H1 (cell line): ENCODE measurements around the gene EVC2. TPM values are rescaled to one million over a fixed set of nuclear protein-coding genes. Genes with fewer than 3 reads are reported as not detected.

Experiments used
- CTCF ChIA-PET: fragments of 300-600 bp; sonication (Branson Sonifier 250); formaldehyde crosslinking; loops from one replicate; lab custom pipeline; 2021; ENCODE audit not compliant: partially characterized antibody; lab: Charles Lee
- POLR2A ChIA-PET: fragments of 300-600 bp; sonication (Branson Sonifier 250); formaldehyde crosslinking; loops from one replicate; lab custom pipeline; 2021; ENCODE audit warnings: inconsistent platforms; ENCODE audit not compliant: partially characterized antibody; lab: Charles Lee
- DNase-seq, 2 experiments: peaks; one replicate each; pipeline versions ENCODE4 v3.0.0 to v3.0.0-alpha.2; 2010 to 2022; ENCODE audit warnings: low spot score in 2 of 2, low read depth in 1 of 2, mixed read lengths in 1 of 2
- FAIRE-seq: peaks from 2 replicates; lab custom pipeline; 2011; peaks lifted over from hg19 to GRCh38; lab: Jason Lieb, UNC
- H2AFZ ChIP-seq: 2 replicates; pipeline ENCODE4 v1.8.1; 2012; ENCODE audit warnings: low read length, inconsistent platforms
- H2AK5ac ChIP-seq: 2 replicates; pipeline ENCODE4 v1.6.1; 2013; ENCODE audit warnings: low read depth, low read length
- H2BK120ac ChIP-seq: replicated peaks from 2 replicates; pipeline ENCODE3; 2013; ENCODE audit warnings: low read depth, low read length, inconsistent platforms
- H2BK12ac ChIP-seq: 2 replicates; pipeline ENCODE4 v1.6.1; 2013; ENCODE audit warnings: low read depth, low read length
- H2BK15ac ChIP-seq: 2 replicates; pipeline ENCODE4 v1.6.1; 2013; ENCODE audit warnings: low read length
- H2BK20ac ChIP-seq: 2 replicates; pipeline ENCODE4 v1.6.1; 2013; ENCODE audit warnings: low read length
- H2BK5ac ChIP-seq: 2 replicates; pipeline ENCODE4 v1.6.1; 2013; ENCODE audit warnings: low read depth, low read length
- H3K14ac ChIP-seq: 2 replicates; pipeline ENCODE4 v1.6.1; 2013; ENCODE audit warnings: inconsistent platforms; ENCODE audit not compliant: insufficient read length
- H3K18ac ChIP-seq: 2 replicates; pipeline ENCODE4 v1.6.1; 2013; ENCODE audit warnings: low read length; ENCODE audit errors: extremely low read depth
- H3K23ac ChIP-seq: 2 replicates; pipeline ENCODE4 v1.6.1; 2013; ENCODE audit warnings: inconsistent platforms; ENCODE audit not compliant: insufficient read length
- H3K23me2 ChIP-seq: 2 replicates; pipeline ENCODE4 v1.6.1; 2013; ENCODE audit warnings: low read depth, low read length
- H3K27ac ChIP-seq: 2 replicates; pipeline ENCODE4 v1.6.1; 2011; ENCODE audit warnings: low read depth, low read length, inconsistent platforms
- H3K27me3 ChIP-seq, 4 experiments: replicated peaks in 1 of 4; 1 replicate in 1 of 4; 2 replicates in 3 of 4; pipeline versions ENCODE4 v1.6.1 to v1.8.1; 2011 to 2013; ENCODE audit warnings: low read length in 3 of 4, mild to moderate bottlenecking in 3 of 4, inconsistent platforms in 2 of 4, mixed read lengths in 2 of 4, moderate library complexity in 1 of 4; ENCODE audit not compliant: control insufficient read depth in 3 of 4, insufficient read depth in 3 of 4; ENCODE audit errors: extremely low read depth in 1 of 4
- H3K36me3 ChIP-seq, 4 experiments: 2 replicates each; pipeline versions ENCODE4 v1.6.1 to v1.8.1; 2011 to 2013; ENCODE audit warnings: mild to moderate bottlenecking in 4 of 4, low read length in 3 of 4, moderate library complexity in 2 of 4, control low read depth in 1 of 4, inconsistent platforms in 1 of 4; ENCODE audit not compliant: insufficient read depth in 4 of 4, control insufficient read depth in 2 of 4
- H3K4ac ChIP-seq: replicated peaks from 2 replicates; pipeline ENCODE3; 2013; ENCODE audit warnings: low read length, low read depth, mixed read lengths, inconsistent platforms; ENCODE audit not compliant: insufficient read length
- H3K4me1 ChIP-seq, 4 experiments: replicated peaks in 1 of 4; 1 replicate in 1 of 4; 2 replicates in 3 of 4; pipeline versions ENCODE4 v1.6.1 to v1.8.1; 2011 to 2013; ENCODE audit warnings: low read length in 3 of 4, inconsistent platforms in 2 of 4, mixed read lengths in 1 of 4; ENCODE audit not compliant: insufficient read depth in 4 of 4, control insufficient read depth in 3 of 4
- H3K4me2 ChIP-seq, 2 experiments: 2 replicates each; pipeline versions ENCODE4 v1.6.1 to v1.8.1; 2011 to 2013; ENCODE audit warnings: low read depth in 2 of 2, low read length in 2 of 2, control low read depth in 1 of 2, inconsistent platforms in 1 of 2, mild to moderate bottlenecking in 1 of 2; ENCODE audit not compliant: insufficient read depth in 1 of 2
- H3K4me3 ChIP-seq, 4 experiments: fragments of 200-600, 300-600 bp in 1 of 4; sonication (generic), shearing (Covaris generic), sonication (Bioruptor Twin) in 1 of 4; 2 replicates each; pipeline versions ENCODE4 v1.5.1 to v1.8.1; 2011 to 2016; ENCODE audit warnings: low read length in 4 of 4, low read depth in 3 of 4, control low read depth in 2 of 4, inconsistent platforms in 2 of 4, mild to moderate bottlenecking in 2 of 4, mixed read lengths in 1 of 4, moderate library complexity in 1 of 4; ENCODE audit not compliant: insufficient read depth in 2 of 4; ENCODE audit errors: extremely low read depth in 1 of 4
- H3K56ac ChIP-seq: replicated peaks from 2 replicates; pipeline ENCODE3; 2013; ENCODE audit warnings: low read depth, mild to moderate bottlenecking, mixed read lengths, low read length, inconsistent platforms; ENCODE audit not compliant: insufficient read length
- H3K79me1 ChIP-seq: 2 replicates; pipeline ENCODE4 v1.6.1; 2013; ENCODE audit warnings: low read depth, low read length, control low read depth
- H3K79me2 ChIP-seq, 2 experiments: 2 replicates each; pipeline versions ENCODE4 v1.6.1 to v1.8.1; 2012 to 2013; ENCODE audit warnings: low read length in 2 of 2, mild to moderate bottlenecking in 2 of 2, inconsistent platforms in 1 of 2; ENCODE audit not compliant: insufficient read depth in 2 of 2, control insufficient read depth in 1 of 2
- H3K9ac ChIP-seq, 4 experiments: replicated peaks in 1 of 4; 1 replicate in 1 of 4; 2 replicates in 3 of 4; pipeline versions ENCODE4 v1.6.1 to v1.8.1; 2011 to 2013; ENCODE audit warnings: low read depth in 3 of 4, low read length in 3 of 4, control low read depth in 2 of 4, mild to moderate bottlenecking in 2 of 4, moderate library complexity in 2 of 4, inconsistent platforms in 1 of 4; ENCODE audit errors: extremely low read depth in 1 of 4
- H3K9me3 ChIP-seq, 2 experiments: 2 replicates each; pipeline versions ENCODE4 v1.6.1 to v1.8.1; 2012 to 2013; ENCODE audit warnings: mild to moderate bottlenecking in 2 of 2, moderate library complexity in 2 of 2, control low read depth in 1 of 2, inconsistent platforms in 1 of 2, low read depth in 1 of 2, low read length in 1 of 2, mixed read lengths in 1 of 2; ENCODE audit not compliant: insufficient read depth in 2 of 2
- H4K20me1 ChIP-seq, 2 experiments: replicated peaks in 1 of 2; 2 replicates each; pipeline versions ENCODE3 to v1.8.1; 2011 to 2013; ENCODE audit warnings: inconsistent platforms in 2 of 2, low read length in 2 of 2, mild to moderate bottlenecking in 1 of 2; ENCODE audit not compliant: insufficient read depth in 2 of 2, control insufficient read depth in 1 of 2
- H4K5ac ChIP-seq: 2 replicates; pipeline ENCODE4 v1.6.1; 2013; ENCODE audit warnings: low read length, low read depth, mixed read lengths, inconsistent platforms; ENCODE audit not compliant: insufficient read length
- H4K8ac ChIP-seq: 2 replicates; pipeline ENCODE4 v1.8.0; 2013; ENCODE audit warnings: mild to moderate bottlenecking, moderate library complexity, low read length, inconsistent platforms; ENCODE audit not compliant: insufficient read depth; ENCODE audit errors: extremely low read depth
- H4K91ac ChIP-seq: replicated peaks from 2 replicates; pipeline ENCODE3; 2013; ENCODE audit warnings: low read length, mixed read lengths, inconsistent platforms; ENCODE audit not compliant: insufficient read length
- ASH2L ChIP-seq: fragments of 200-600, 300-600 bp; sonication (generic); IDR thresholded peaks from one replicate; pipeline ENCODE4 v1.7.1; 2017; ENCODE audit warnings: low read length
- SRF ChIP-seq: IDR thresholded peaks from 2 replicates; pipeline ENCODE4 v1.6.1; 2011; ENCODE audit warnings: mild to moderate bottlenecking, low read depth, low read length, moderate library complexity
- TEAD4 ChIP-seq: IDR thresholded peaks from 2 replicates; pipeline ENCODE4 v1.6.1; 2012; ENCODE audit warnings: low read depth, low read length, inconsistent platforms, mixed read lengths
- WGBS, 2 experiments: shearing (Covaris generic) in 1 of 2; methylation state at CpG; one replicate each; pipeline versions ENCODE4 v1.1.6 to v1.1.7; 2013 to 2015; ENCODE audit warnings: low lambda C conversion rate in 2 of 2, mixed read lengths in 2 of 2, inconsistent platforms in 1 of 2, low coverage in 1 of 2, missing lambda C conversion rate in 1 of 2; ENCODE audit not compliant: insufficient replicate concordance in 2 of 2, insufficient coverage in 1 of 2, insufficient read length in 1 of 2; ENCODE audit errors: extremely low coverage in 1 of 2, missing lambda C conversion rate in 1 of 2; 5-methylcytosine and 5-hydroxymethylcytosine counted together
- polyA plus RNA-seq, 7 experiments: library from polyadenylated mRNA; depleted of rRNA in 3 of 7; stranded (reverse) in 5 of 7; unstranded in 2 of 7; fragments of >200 nt in 5 of 7; fragments of 200-250 nt in 2 of 7; gene quantifications; 1 replicate in 5 of 7; 2 replicates in 1 of 7; 4 replicates in 1 of 7; pipeline versions ENCODE4 v1.2.1 to v1.2.3, GENCODE V29; 2011 to 2013; ENCODE audit warnings: missing spikeins in 2 of 7, mixed read lengths in 2 of 7
- total RNA-seq: library from RNA; stranded (reverse); fragmentation: NEBNext Ultra II Directional; extraction: Animal tissue kit (Norgen Biotek cat#: 25700); gene quantifications from 2 replicates; pipeline ENCODE4 v1.2.1, GENCODE V29; 2021

Gene EVC2
- total and polyA plus RNA-seq, 2 of the 8 experiments (the other 6 are each of a cell fraction or from before 2014, with no cell fraction given): 0.73 to 5.9 TPM

DNA sequence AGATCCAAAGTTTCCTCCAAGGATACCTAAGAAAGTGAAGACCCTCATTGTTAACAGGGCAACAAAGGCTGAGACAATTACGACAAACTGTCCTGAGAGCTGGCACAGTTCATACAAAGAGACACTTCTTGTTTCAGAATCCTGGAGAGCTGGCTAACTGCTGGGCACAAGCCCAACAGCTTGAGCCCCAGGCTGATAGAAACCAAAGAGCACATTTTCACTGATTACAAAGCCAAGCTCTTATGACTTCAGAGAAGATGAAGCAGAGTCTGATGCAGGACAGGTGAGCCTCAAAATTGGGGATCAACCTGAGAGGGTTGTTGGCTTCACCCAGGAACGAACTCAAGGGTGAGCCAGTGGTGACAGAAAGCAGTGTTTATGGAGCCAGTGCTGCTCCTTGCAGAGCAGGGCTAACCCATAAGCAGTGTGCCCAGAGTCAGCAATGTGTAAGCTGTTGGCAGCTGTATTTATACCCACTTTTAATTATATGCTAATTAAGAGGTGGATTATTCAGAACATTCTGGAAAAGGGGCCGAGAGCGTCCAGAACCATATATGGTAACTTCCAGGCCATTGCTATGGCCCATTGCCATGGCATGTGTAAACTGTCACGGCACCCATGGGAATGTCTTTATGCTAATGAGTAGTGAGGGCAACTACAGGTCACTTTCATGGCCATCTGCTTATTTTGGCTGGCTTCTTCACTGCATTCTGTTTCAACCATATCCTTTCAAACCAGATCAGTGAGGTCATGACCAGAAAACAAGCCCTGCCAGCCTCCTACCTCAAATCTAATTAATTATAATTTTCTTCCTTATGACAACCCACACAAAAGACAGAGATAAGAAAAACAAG lies 183.7 kb downstream of the EVC2 start:
- WGBS, 2 experiments: 84% methylated on average over 5 of the region's 5 CpGs; no CpG with 5 or more reads in 1 of the 2 experiments
- no peaks in the 10 kb centered on the region for H3K9me3 ChIP-seq
- no peaks in the 10 kb centered on the region for H3K79me2 ChIP-seq
- H3K27me3 ChIP-seq: no peaks in the 10 kb centered on the region
- no peak overlapping the region for H4K8ac ChIP-seq
- H2BK120ac ChIP-seq: no peak overlapping the region
- H3K36me3 ChIP-seq: peaks cover 0 to 3% (median 0%) of the 10 kb centered on the region in 4 experiments; a peak in 1 of 8 replicates
- no peak overlapping the region for H3K4ac ChIP-seq
- DNase-seq (no peak), FAIRE-seq (no peak)
- ChIA-PET CTCF (no interaction called here), POLR2A (interaction anchor here (0.8 kb wide), 1 partner anchor 20 kb away, joined by 4 read pairs; no protein-coding TSS in a partner anchor)
- H4K91ac ChIP-seq: no peak overlapping the region
- H2AK5ac ChIP-seq: no peak overlapping the region
- no peak overlapping the region for H3K23ac ChIP-seq
- no peak overlapping the region for H3K9ac ChIP-seq
- no peak overlapping the region for H2AFZ ChIP-seq
- no peak overlapping the region for H3K56ac ChIP-seq
- H3K4me1 ChIP-seq: peaks cover 0 to 3% (median 0%) of the 10 kb centered on the region in 4 experiments; a peak in 1 of 7 replicates
- no peak overlapping the region for H3K18ac ChIP-seq
- H4K20me1 ChIP-seq: peaks cover 0 to 3% of the 10 kb centered on the region in 2 experiments
- H2BK5ac ChIP-seq: no peak overlapping the region
- H3K4me2 ChIP-seq: no peak overlapping the region
- H2BK12ac ChIP-seq: no peak overlapping the region
- no peak overlapping the region for H4K5ac ChIP-seq
- H3K27ac ChIP-seq: no peak overlapping the region
- H3K4me3 ChIP-seq: no peak overlapping the region
- no peak overlapping the region for H3K14ac ChIP-seq
- no peak overlapping the region for H2BK15ac ChIP-seq
- H2BK20ac ChIP-seq: no peak overlapping the region
- no peaks in the 10 kb centered on the region for H3K79me1 ChIP-seq
- peaks cover 4% of the 10 kb centered on the region for H3K23me2 ChIP-seq
- TF ChIP-seq SRF (0 out of 2 replicates have a peak, but pooled peaks have one; percentile 4), TEAD4 (no peak), ASH2L (no peak)
